Transverse colon (tissue), 4 donors: ENCODE results near the gene PTPRD. TPM values are rescaled to one million over a fixed set of nuclear protein-coding genes. Genes with fewer than 3 reads are reported as not detected.

Experiments
- DNase-seq: peaks from one replicate; pipeline ENCODE4 v3.0.0-alpha.2; 2019
- H3K27ac ChIP-seq, 4 donors: fragments of 200-600 bp; sonication (generic); 2 replicates each; pipeline ENCODE4 v1.5.1; 2016 to 2018; ENCODE audit warnings: inconsistent platforms in 4 of 4
- H3K27me3 ChIP-seq: fragments of 200-600 bp; sonication (generic); 2 replicates; pipeline ENCODE4 v1.5.1; 2017; ENCODE audit warnings: inconsistent platforms
- H3K36me3 ChIP-seq, 4 donors: fragments of 200-600 bp; sonication (generic); 2 replicates each; pipeline ENCODE4 v1.5.1; 2017 to 2019; ENCODE audit warnings: inconsistent platforms in 4 of 4
- H3K4me1 ChIP-seq, 4 donors: fragments of 200-600 bp; sonication (generic); 2 replicates each; pipeline ENCODE4 v1.5.1; 2017 to 2020; ENCODE audit warnings: inconsistent platforms in 4 of 4
- H3K4me3 ChIP-seq, 4 donors: fragments of 200-600 bp; sonication (generic); 1 replicate in 1 of 4; 2 replicates in 3 of 4; pipeline versions ENCODE4 v1.5.1 to v1.6.1; 2017 to 2019; ENCODE audit warnings: inconsistent platforms in 4 of 4
- H3K9me3 ChIP-seq, 2 donors: fragments of 200-600 bp; sonication (generic); 2 replicates each; pipeline ENCODE4 v1.5.1; 2017 to 2019; ENCODE audit warnings: inconsistent platforms in 2 of 2
- EP300 ChIP-seq: sonication (generic); formaldehyde crosslinking; IDR thresholded peaks from one replicate; pipeline ENCODE4 v1.6.1; 2017; ENCODE audit warnings: antibody characterized with exemption, low read depth
- POLR2A ChIP-seq: fragments of 450-650 bp; IDR thresholded peaks from one replicate; pipeline ENCODE4 v1.6.1; 2016; ENCODE audit warnings: antibody characterized with exemption, mild to moderate bottlenecking, moderate library complexity
- POLR2AphosphoS5 ChIP-seq, 3 donors: sonication (generic); formaldehyde crosslinking; IDR thresholded peaks; one replicate each; pipeline ENCODE4 v1.6.1; 2016; ENCODE audit warnings: antibody characterized with exemption in 3 of 3
- WGBS, 2 donors: methylation state at CpG; one replicate each; pipeline ENCODE4 v1.1.5; 2018; ENCODE audit warnings: low coverage in 1 of 2; 5-methylcytosine and 5-hydroxymethylcytosine counted together
- in situ Hi-C, 4 donors: fragments of 200-750 bp; cut with MboI; loops; one replicate each; pipeline versions ENCODE4 v1.15.0 to v1.15.1; 2017; ENCODE audit warnings: low sequenced_read_pairs in 3 of 4, low pct_ligation_motif_present in 1 of 4, low pct_unique_long_range_greater_than_20kb in 1 of 4
- intact Hi-C: fragments of 100-400 bp; cut with DNase I; formaldehyde crosslinking; loops from one replicate; pipeline ENCODE4 v1.15.1; 2023; ENCODE audit warnings: low total_unique reads
- total RNA-seq, 4 donors: library from RNA; depleted of rRNA; stranded (reverse); fragments of >200 nt; gene quantifications; one replicate each; pipeline ENCODE4 v1.1.0, GENCODE V29; 2016
- TF ChIP-seq, protein P1 (sequence below), 5 experiments: fragments of 200-600 bp in 3 of 5; fragments of 450-650 bp in 2 of 5; sonication (generic) in 3 of 5; IDR thresholded peaks; 1 replicate in 2 of 5; 2 replicates in 3 of 5; pipeline ENCODE4 v1.5.1; 2016 to 2017; ENCODE audit warnings: antibody characterized with exemption in 5 of 5, inconsistent platforms in 3 of 5, mild to moderate bottlenecking in 2 of 5, moderate library complexity in 1 of 5

The PTPRD gene
- total RNA-seq, 4 donors from 2014 or later, result 43.0 to 115 (median 79.1) TPM

DNA sequence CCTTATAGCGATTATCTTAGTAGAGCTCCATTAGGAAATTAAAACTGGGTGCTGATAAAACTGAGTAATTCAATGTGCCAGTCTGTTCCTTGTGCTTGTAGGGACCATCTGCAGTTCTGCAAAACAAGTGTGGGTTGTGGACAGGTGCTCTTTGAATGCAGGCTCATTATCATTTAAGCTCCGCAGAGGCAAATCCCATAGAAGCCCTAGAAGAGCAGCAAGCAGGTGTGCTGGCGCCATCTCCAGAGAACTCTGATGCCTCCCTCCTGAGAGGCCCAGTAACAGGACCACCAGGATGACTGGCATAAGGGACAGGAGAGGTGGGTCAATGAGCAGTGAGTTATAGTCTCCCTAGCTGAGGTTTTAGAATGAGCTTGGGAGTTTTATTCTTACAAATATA is 1470.8 kb downstream of the PTPRD start:
- TF ChIP-seq POLR2A, result no peak
- TF ChIP-seq POLR2AphosphoS5 (IDR thresholded peaks at IDR 0.05), result no peak
- TF ChIP-seq, protein P1, sequence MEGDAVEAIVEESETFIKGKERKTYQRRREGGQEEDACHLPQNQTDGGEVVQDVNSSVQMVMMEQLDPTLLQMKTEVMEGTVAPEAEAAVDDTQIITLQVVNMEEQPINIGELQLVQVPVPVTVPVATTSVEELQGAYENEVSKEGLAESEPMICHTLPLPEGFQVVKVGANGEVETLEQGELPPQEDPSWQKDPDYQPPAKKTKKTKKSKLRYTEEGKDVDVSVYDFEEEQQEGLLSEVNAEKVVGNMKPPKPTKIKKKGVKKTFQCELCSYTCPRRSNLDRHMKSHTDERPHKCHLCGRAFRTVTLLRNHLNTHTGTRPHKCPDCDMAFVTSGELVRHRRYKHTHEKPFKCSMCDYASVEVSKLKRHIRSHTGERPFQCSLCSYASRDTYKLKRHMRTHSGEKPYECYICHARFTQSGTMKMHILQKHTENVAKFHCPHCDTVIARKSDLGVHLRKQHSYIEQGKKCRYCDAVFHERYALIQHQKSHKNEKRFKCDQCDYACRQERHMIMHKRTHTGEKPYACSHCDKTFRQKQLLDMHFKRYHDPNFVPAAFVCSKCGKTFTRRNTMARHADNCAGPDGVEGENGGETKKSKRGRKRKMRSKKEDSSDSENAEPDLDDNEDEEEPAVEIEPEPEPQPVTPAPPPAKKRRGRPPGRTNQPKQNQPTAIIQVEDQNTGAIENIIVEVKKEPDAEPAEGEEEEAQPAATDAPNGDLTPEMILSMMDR (IDR thresholded peaks at IDR 0.05), result no peak
- no peak for TF ChIP-seq EP300
- Histone ChIP-seq H3K36me3 (no peaks in the 10 kb centered on the region), H3K27ac (no peak overlapping the region), H3K9me3 (no peaks in the 10 kb centered on the region), H3K4me1 (no peaks in the 10 kb centered on the region), H3K27me3 (no peaks in the 10 kb centered on the region), H3K4me3 (no peak overlapping the region)
- intact Hi-C loops (no loop called here), in situ Hi-C loops (loop anchor here in 1 of 4 donors (25.0 kb wide), 1 partner anchor 95 kb away; no protein-coding TSS in a partner anchor)
- no peak for DNase-seq
- WGBS, 2 donors, result 73 to 100% methylated on average over 1 to 3 of the region's 3 CpGs

- Histone ChIP-seq H3K4me3 (no peak overlapping the region), H3K27ac (no peak overlapping the region), H3K9me3 (no peaks in the 10 kb centered on the region), H3K27me3 (no peaks in the 10 kb centered on the region), H3K4me1 (no peaks in the 10 kb centered on the region), H3K36me3 (no peaks in the 10 kb centered on the region)
- WGBS, 2 donors, result 66 to 77% methylated on average over 2 to 3 of the region's 3 CpGs
- no peak for DNase-seq
- in situ Hi-C loops (loop anchor here in 1 of 4 donors (25.0 kb wide), 1 partner anchor 104 kb away; no protein-coding TSS in a partner anchor), intact Hi-C loops (no loop called here)
- TF ChIP-seq POLR2AphosphoS5 (IDR thresholded peaks at IDR 0.05) (no peak), POLR2A (no peak), EP300 (no peak)
- TF ChIP-seq, protein P1 (IDR thresholded peaks at IDR 0.05), result no peak
Measured at GRCh38 chr9:9133526-9133925, 1479.3 kb downstream of the PTPRD start.

DNA sequence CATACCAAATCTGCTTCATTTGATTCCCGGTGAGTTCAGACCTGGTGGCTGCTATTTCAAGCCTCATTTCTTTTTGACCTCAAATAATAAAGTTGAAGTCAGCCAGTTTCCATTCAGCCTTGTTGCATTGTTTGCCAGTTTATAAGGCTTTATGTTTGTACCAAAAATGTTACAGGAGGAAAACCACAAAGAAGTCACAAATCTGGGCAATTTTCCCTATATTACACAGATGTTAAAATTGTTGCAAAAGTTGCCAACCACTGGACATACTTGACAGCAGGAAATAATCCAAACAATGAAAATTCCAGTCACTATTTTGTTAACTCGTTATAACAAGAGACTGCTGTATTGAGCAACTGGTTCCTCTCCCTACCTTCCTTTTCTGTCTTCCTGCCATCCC is 1488.2 kb downstream of the PTPRD start:
- no peak for DNase-seq
- intact Hi-C loops, result no loop called here
- Histone ChIP-seq H3K4me1 (no peaks in the 10 kb centered on the region), H3K36me3 (no peaks in the 10 kb centered on the region), H3K27ac (no peak overlapping the region), H3K9me3 (no peaks in the 10 kb centered on the region), H3K4me3 (no peak overlapping the region), H3K27me3 (no peaks in the 10 kb centered on the region)
- 32 to 35% methylated on average over 2 of the region's 2 CpGs for WGBS, 2 donors
- no peak for TF ChIP-seq EP300
- TF ChIP-seq POLR2A, result no peak
- in situ Hi-C loops, result loop anchor here in 1 of 4 donors (25.0 kb wide), 1 partner anchor 113 kb away; no protein-coding TSS in a partner anchor

GRCh38 chr9:9122230-9122875 is 1490.4 kb downstream of the PTPRD start:
- Histone ChIP-seq H3K9me3 (no peaks in the 10 kb centered on the region), H3K27ac (no peak overlapping the region), H3K4me1 (no peaks in the 10 kb centered on the region), H3K36me3 (no peaks in the 10 kb centered on the region), H3K27me3 (no peaks in the 10 kb centered on the region), H3K4me3 (no peak overlapping the region)
- in situ Hi-C loops (no loop called here), intact Hi-C loops (no loop called here)
- WGBS, 2 donors, result 71 to 74% methylated on average over 3 of the region's 3 CpGs
- TF ChIP-seq EP300, result no peak
- TF ChIP-seq POLR2AphosphoS5 (IDR thresholded peaks at IDR 0.05), result no peak
- TF ChIP-seq, protein P1 (IDR thresholded peaks at IDR 0.05), result no peak
- no peak for TF ChIP-seq POLR2A
- no peak for DNase-seq
